Neural cell (in vitro differentiated cells): Measurements from ENCODE around the gene USP9X.

ENCODE experiments used
- EP300 ChIP-seq: fragments of 450-650 bp; conservative IDR thresholded peaks from 2 replicates; pipeline ENCODE4 v1.6.1; 2014; ENCODE audit warnings: antibody characterized with exemption, mild to moderate bottlenecking, moderate library complexity; ENCODE audit not compliant: poor library complexity, severe bottlenecking
- EZH2 ChIP-seq: fragments of 200-600, 300-800 bp; shearing (Covaris generic), sonication (generic); IDR thresholded peaks from 2 replicates; pipeline ENCODE4 v1.6.1; 2014; ENCODE audit warnings: antibody characterized with exemption, low read length, borderline replicate concordance, mild to moderate bottlenecking; ENCODE audit not compliant: insufficient read depth, poor library complexity, severe bottlenecking
- MXI1 ChIP-seq: fragments of 450-650 bp; conservative IDR thresholded peaks from 2 replicates; pipeline ENCODE4 v1.6.1; 2014; ENCODE audit warnings: antibody characterized with exemption, mild to moderate bottlenecking; ENCODE audit not compliant: poor library complexity, severe bottlenecking
- POLR2AphosphoS5 ChIP-seq: IDR thresholded peaks from 2 replicates; pipeline ENCODE4 v1.6.1; 2012
- RAD21 ChIP-seq: fragments of 450-650 bp; conservative IDR thresholded peaks from 2 replicates; pipeline ENCODE4 v1.6.1; 2014; ENCODE audit warnings: antibody characterized with exemption, mild to moderate bottlenecking, moderate library complexity
- TF ChIP-seq, protein P1 (sequence below): fragments of 450-650 bp; IDR thresholded peaks from 2 replicates; pipeline ENCODE4 v1.5.1; 2014; ENCODE audit warnings: antibody characterized with exemption, mild to moderate bottlenecking, moderate library complexity; ENCODE audit not compliant: poor library complexity, severe bottlenecking

GRCh38 chrX:41045960-41046567 is 39.2 kb upstream of the USP9X start:
- TF ChIP-seq, protein P1, sequence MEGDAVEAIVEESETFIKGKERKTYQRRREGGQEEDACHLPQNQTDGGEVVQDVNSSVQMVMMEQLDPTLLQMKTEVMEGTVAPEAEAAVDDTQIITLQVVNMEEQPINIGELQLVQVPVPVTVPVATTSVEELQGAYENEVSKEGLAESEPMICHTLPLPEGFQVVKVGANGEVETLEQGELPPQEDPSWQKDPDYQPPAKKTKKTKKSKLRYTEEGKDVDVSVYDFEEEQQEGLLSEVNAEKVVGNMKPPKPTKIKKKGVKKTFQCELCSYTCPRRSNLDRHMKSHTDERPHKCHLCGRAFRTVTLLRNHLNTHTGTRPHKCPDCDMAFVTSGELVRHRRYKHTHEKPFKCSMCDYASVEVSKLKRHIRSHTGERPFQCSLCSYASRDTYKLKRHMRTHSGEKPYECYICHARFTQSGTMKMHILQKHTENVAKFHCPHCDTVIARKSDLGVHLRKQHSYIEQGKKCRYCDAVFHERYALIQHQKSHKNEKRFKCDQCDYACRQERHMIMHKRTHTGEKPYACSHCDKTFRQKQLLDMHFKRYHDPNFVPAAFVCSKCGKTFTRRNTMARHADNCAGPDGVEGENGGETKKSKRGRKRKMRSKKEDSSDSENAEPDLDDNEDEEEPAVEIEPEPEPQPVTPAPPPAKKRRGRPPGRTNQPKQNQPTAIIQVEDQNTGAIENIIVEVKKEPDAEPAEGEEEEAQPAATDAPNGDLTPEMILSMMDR: no peak
- TF ChIP-seq EZH2 (no peak), POLR2AphosphoS5 (no peak), RAD21 (no peak), EP300 (no peak), MXI1 (no peak)
